GM21381 (cell line): ENCODE measurements around the gene SLC39A9.
"Not testable (repeated sequence)": the region's sequence is repeated elsewhere in the genome, so short reads cannot be mapped to it uniquely, and the experiment has no call there.

Experiments used
- ATAC-seq: cut with Tn5 transposase; IDR thresholded peaks from one replicate; pipeline ENCODE4 v1.9.1; 2021; ENCODE audit warnings: mild to moderate bottlenecking, moderate library complexity; ENCODE audit not compliant: unreplicated experiment

The SLC39A9 gene

GRCh38 chr14:69495341-69495921, 96.9 kb downstream of the SLC39A9 start:
- no peak for ATAC-seq

- not testable (repeated sequence) for ATAC-seq
Observed at GRCh38 chr14:69497866-69498265, 99.4 kb downstream of the SLC39A9 start.

- not testable (repeated sequence) for ATAC-seq
Observed at GRCh38 chr14:69498286-69498685, 99.8 kb downstream of the SLC39A9 start.

GRCh38 chr14:69499436-69499835, 100.9 kb downstream of the SLC39A9 start:
- ATAC-seq, result no peak

GRCh38 chr14:69500096-69500495, 101.6 kb downstream of the SLC39A9 start:
- no peak for ATAC-seq

DNA sequence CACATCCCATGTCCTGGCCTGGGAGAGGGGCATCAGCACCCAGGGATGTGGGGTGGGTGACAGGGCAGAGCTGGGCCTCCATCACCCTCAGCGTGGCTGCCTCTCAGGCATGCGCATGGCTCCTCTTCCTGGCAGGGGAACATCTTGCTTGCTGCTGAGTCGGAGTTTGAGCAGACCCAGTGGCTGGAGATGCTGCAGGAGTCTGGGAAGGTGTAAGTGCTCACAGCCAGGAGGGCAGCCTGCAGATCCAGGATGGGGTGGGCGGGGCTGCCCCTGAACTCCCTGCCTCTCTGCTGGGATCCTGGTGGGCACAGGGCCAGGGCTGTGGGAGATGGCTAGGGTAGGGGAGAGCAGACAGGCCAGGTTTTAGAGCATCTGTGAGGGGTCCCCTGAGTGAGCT, 102.2 kb downstream of the SLC39A9 start:
- ATAC-seq, result no peak

DNA sequence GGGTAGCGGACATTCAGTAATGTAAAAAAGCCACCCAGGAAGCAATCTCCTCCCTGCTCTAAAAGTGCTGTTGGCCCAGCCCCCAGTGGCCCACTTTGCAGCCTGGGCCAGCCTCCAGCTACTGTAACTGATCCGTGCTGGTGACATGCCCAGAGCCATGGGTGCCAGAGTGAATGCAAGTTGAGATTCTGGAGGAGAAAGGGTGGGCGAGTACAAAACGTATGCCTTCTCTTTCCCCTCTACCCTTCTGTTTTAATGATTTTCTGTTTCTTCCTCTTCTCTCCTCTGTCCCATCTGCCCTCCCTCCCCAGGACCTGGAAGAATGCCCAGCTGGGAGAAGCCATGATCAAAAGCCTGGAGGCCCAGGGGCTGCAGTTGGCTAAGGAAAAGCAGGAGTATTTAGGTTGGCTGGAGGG, 102.9 kb downstream of the SLC39A9 start:
- ATAC-seq, result no peak

GRCh38 chr14:69504775-69505174, 106.3 kb downstream of the SLC39A9 start:
- no peak for ATAC-seq

GRCh38 chr14:69505338-69506240, 107.1 kb downstream of the SLC39A9 start:
- ATAC-seq, result no peak

- no peak for ATAC-seq
Observed at GRCh38 chr14:69506241-69506595, 107.7 kb downstream of the SLC39A9 start.
